ENCODE data around the gene FRG1.
"Not testable (repeated sequence)": the region's sequence is repeated elsewhere in the genome, so short reads cannot be mapped to it uniquely, and the experiment has no call there.

DNA sequence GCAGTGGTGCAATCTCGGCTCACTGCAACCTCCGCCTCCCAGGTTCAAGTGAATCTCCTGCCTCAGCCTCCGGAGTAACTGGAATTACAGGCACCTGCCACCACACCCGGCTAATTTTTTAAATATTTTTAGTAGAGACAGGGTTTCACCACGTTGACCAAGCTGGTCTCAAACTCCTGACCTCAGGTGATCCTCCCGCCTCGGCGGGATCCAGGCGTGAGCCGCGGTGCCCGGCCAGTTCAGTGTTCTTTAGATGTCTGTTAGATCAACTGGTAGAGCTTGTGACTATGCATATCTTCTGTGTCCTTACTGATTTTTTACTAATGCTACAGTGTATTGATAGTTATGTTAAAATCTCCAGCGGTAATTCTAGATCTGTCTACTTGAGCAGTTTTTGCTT is 6.2 kb downstream of the FRG1 start:
- TF ChIP-seq, protein P1, sequence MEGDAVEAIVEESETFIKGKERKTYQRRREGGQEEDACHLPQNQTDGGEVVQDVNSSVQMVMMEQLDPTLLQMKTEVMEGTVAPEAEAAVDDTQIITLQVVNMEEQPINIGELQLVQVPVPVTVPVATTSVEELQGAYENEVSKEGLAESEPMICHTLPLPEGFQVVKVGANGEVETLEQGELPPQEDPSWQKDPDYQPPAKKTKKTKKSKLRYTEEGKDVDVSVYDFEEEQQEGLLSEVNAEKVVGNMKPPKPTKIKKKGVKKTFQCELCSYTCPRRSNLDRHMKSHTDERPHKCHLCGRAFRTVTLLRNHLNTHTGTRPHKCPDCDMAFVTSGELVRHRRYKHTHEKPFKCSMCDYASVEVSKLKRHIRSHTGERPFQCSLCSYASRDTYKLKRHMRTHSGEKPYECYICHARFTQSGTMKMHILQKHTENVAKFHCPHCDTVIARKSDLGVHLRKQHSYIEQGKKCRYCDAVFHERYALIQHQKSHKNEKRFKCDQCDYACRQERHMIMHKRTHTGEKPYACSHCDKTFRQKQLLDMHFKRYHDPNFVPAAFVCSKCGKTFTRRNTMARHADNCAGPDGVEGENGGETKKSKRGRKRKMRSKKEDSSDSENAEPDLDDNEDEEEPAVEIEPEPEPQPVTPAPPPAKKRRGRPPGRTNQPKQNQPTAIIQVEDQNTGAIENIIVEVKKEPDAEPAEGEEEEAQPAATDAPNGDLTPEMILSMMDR (IDR thresholded peaks at IDR 0.05), result not testable (repeated sequence)
- not testable (repeated sequence) for TF ChIP-seq TCF7L2 (IDR thresholded peaks at IDR 0.05; ENCODE audit: low read depth, low read length)
- TF ChIP-seq, protein P2, sequence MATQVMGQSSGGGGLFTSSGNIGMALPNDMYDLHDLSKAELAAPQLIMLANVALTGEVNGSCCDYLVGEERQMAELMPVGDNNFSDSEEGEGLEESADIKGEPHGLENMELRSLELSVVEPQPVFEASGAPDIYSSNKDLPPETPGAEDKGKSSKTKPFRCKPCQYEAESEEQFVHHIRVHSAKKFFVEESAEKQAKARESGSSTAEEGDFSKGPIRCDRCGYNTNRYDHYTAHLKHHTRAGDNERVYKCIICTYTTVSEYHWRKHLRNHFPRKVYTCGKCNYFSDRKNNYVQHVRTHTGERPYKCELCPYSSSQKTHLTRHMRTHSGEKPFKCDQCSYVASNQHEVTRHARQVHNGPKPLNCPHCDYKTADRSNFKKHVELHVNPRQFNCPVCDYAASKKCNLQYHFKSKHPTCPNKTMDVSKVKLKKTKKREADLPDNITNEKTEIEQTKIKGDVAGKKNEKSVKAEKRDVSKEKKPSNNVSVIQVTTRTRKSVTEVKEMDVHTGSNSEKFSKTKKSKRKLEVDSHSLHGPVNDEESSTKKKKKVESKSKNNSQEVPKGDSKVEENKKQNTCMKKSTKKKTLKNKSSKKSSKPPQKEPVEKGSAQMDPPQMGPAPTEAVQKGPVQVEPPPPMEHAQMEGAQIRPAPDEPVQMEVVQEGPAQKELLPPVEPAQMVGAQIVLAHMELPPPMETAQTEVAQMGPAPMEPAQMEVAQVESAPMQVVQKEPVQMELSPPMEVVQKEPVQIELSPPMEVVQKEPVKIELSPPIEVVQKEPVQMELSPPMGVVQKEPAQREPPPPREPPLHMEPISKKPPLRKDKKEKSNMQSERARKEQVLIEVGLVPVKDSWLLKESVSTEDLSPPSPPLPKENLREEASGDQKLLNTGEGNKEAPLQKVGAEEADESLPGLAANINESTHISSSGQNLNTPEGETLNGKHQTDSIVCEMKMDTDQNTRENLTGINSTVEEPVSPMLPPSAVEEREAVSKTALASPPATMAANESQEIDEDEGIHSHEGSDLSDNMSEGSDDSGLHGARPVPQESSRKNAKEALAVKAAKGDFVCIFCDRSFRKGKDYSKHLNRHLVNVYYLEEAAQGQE (IDR thresholded peaks at IDR 0.05; ENCODE audit: insufficient read depth in 1 of 2, low read depth in 2 of 2, low read length in 1 of 2), result not testable (repeated sequence)

Measured in Panc1 (cell line).